ENCODE data around the gene SCN4A.
"Not testable (repeated sequence)": the region's sequence is repeated elsewhere in the genome, so short reads cannot be mapped to it uniquely, and the experiment has no call there.

SCN4A gene

GRCh38 chr17:63889026-63889848 is 83.5 kb downstream of the SCN4A start:
- not testable (repeated sequence) for DNase-seq (ENCODE audit: extremely low read depth in 1 of 2, low read depth in 1 of 2)

Data from activated CD8-positive, alpha-beta memory T cell treated with anti-CD3 and anti-CD28 coated beads for 1 hour (primary cell).